OCI-LY7 (cell line): ENCODE results near the gene CDKAL1. TPM values are rescaled to one million over a fixed set of nuclear protein-coding genes. Genes with fewer than 3 reads are reported as not detected.

Experiments used
- BruUV-seq: library from RNA; stranded (reverse); fragments of 400-500 nt; replicated peaks from 2 replicates; lab custom pipeline; 2021; lab: Mats Ljungman, UMichigan
- CTCF ChIA-PET: fragments of 300-600 bp; sonication (Branson Sonifier 250); formaldehyde crosslinking; loops from one replicate; lab custom pipeline; 2022; ENCODE audit warnings: antibody characterized with exemption; ENCODE audit not compliant: unreplicated experiment; lab: Charles Lee
- POLR2A ChIA-PET: fragments of 300-600 bp; sonication (Branson Sonifier 250); formaldehyde crosslinking; loops from one replicate; lab custom pipeline; 2022; ENCODE audit warnings: antibody characterized with exemption; lab: Charles Lee
- DNase-seq: peaks from one replicate; pipeline ENCODE4 v3.0.0-alpha.2; 2015; ENCODE audit warnings: low spot score
- H2AFZ ChIP-seq: fragments of 200-600 bp; sonication (generic), shearing (Covaris generic); 2 replicates; pipeline ENCODE4 v1.6.1; 2014; ENCODE audit warnings: mild to moderate bottlenecking, antibody characterized with exemption, low read length, moderate library complexity
- H3K27ac ChIP-seq: fragments of 200-600 bp; sonication (generic); 2 replicates; pipeline ENCODE4 v1.5.1; 2014; ENCODE audit warnings: mixed run types, low read depth, mild to moderate bottlenecking, moderate library complexity, low read length, inconsistent platforms; ENCODE audit not compliant: poor library complexity, severe bottlenecking
- H3K36me3 ChIP-seq: fragments of 200-600 bp; sonication (generic); 2 replicates; pipeline ENCODE4 v1.6.1; 2014; ENCODE audit warnings: mild to moderate bottlenecking, antibody characterized with exemption, low read length, moderate library complexity, mixed read lengths; ENCODE audit not compliant: insufficient read depth
- H3K4me1 ChIP-seq: fragments of 200-600 bp; sonication (generic); 2 replicates; pipeline ENCODE4 v1.5.1; 2014; ENCODE audit warnings: mild to moderate bottlenecking, low read length; ENCODE audit not compliant: insufficient read depth, poor library complexity, severe bottlenecking
- H3K4me2 ChIP-seq: fragments of 200-600 bp; sonication (generic); 2 replicates; pipeline ENCODE4 v1.6.1; 2014; ENCODE audit warnings: mild to moderate bottlenecking, low read length
- H3K4me3 ChIP-seq: fragments of 200-600 bp; sonication (generic); 2 replicates; pipeline ENCODE4 v1.5.1; 2014; ENCODE audit warnings: mild to moderate bottlenecking, low read depth, low read length; ENCODE audit not compliant: poor library complexity, severe bottlenecking
- H3K79me2 ChIP-seq: fragments of 200-600 bp; sonication (generic); 2 replicates; pipeline ENCODE4 v1.6.1; 2016; ENCODE audit warnings: low read depth, mild to moderate bottlenecking, low read length, moderate library complexity, mixed read lengths; ENCODE audit not compliant: insufficient read depth
- H3K9me2 ChIP-seq: fragments of 200-600 bp; sonication (generic); 2 replicates; pipeline ENCODE4 v1.6.1; 2016; ENCODE audit warnings: mild to moderate bottlenecking, low read length, mixed read lengths; ENCODE audit not compliant: insufficient read depth
- H3K9me3 ChIP-seq: fragments of 200-600 bp; sonication (generic); 2 replicates; pipeline ENCODE4 v1.6.1; 2014; ENCODE audit warnings: mild to moderate bottlenecking, mixed run types, low read length, mixed read lengths
- H4K20me1 ChIP-seq: fragments of 200-600 bp; sonication (generic); 2 replicates; pipeline ENCODE4 v1.6.1; 2014; ENCODE audit warnings: mild to moderate bottlenecking, antibody characterized with exemption, low read length, moderate library complexity, mixed read lengths; ENCODE audit not compliant: insufficient read depth
- CTCF ChIP-seq: fragments of 200-600 bp; sonication (generic); conservative IDR thresholded peaks from 2 replicates; pipeline ENCODE4 v1.5.1; 2014; ENCODE audit warnings: mild to moderate bottlenecking, antibody characterized with exemption, low read length, moderate library complexity, mixed read lengths
- EZH2phosphoT487 ChIP-seq: fragments of 200-600 bp; sonication (generic); IDR thresholded peaks from 2 replicates; pipeline ENCODE4 v1.6.1; 2018; ENCODE audit warnings: low read depth, borderline replicate concordance, mild to moderate bottlenecking, mixed run types, antibody characterized with exemption, low read length, moderate library complexity, mixed read lengths
- intact Hi-C: fragments of 100-400 bp; cut with micrococcal nuclease; formaldehyde crosslinking; loops from one replicate; pipeline ENCODE4 v1.10.0; 2022; ENCODE audit not compliant: unreplicated experiment
- total RNA-seq, 2 experiments: library from RNA; depleted of rRNA in 1 of 2; stranded (reverse); fragments of >200 nt in 1 of 2; shearing (Covaris generic) in 1 of 2; gene quantifications; 2 replicates each; pipeline ENCODE4 v1.2.3, GENCODE V29; 2014 to 2022

CDKAL1 gene
- total RNA-seq, 2 experiments from 2014 or later: 19.9 to 21.1 TPM

GRCh38 chr6:20846602-20847028 lies 312.4 kb downstream of the CDKAL1 start:
- ChIA-PET CTCF (no interaction called here), POLR2A (interaction anchor here (0.6 kb wide), 1 partner anchor 416 kb away, joined by 3 read pairs; no protein-coding TSS in a partner anchor)
- no peaks in the 10 kb centered on the region for H3K9me2 ChIP-seq
- no peaks in the 10 kb centered on the region for H3K9me3 ChIP-seq
- no peaks in the 10 kb centered on the region for H3K79me2 ChIP-seq
- no peak overlapping the region for H3K4me2 ChIP-seq
- H3K27ac ChIP-seq: no peak overlapping the region
- no peak overlapping the region for H2AFZ ChIP-seq
- H4K20me1 ChIP-seq: no peaks in the 10 kb centered on the region
- peak; percentile 2 for DNase-seq
- no peak overlapping the region for H3K4me3 ChIP-seq
- intact Hi-C loops: no loop called here
- H3K4me1 ChIP-seq: no peaks in the 10 kb centered on the region
- TF ChIP-seq EZH2phosphoT487 (no peak), CTCF (no peak)
- BruUV-seq: no TSS peak
- no peaks in the 10 kb centered on the region for H3K36me3 ChIP-seq

- Histone ChIP-seq H3K27ac (no peak overlapping the region), H3K79me2 (no peaks in the 10 kb centered on the region), H3K36me3 (no peaks in the 10 kb centered on the region), H3K4me2 (no peak overlapping the region), H3K4me3 (no peak overlapping the region), H4K20me1 (no peaks in the 10 kb centered on the region), H3K9me2 (no peaks in the 10 kb centered on the region), H3K4me1 (no peaks in the 10 kb centered on the region), H3K9me3 (no peaks in the 10 kb centered on the region), H2AFZ (no peak overlapping the region)
- ChIA-PET POLR2A (interaction anchor here (0.6 to 1.1 kb wide), 5 partner anchors 26 to 729 kb away, joined by 3 to 4 read pairs (median 4); no protein-coding TSS in a partner anchor), CTCF (no interaction called here)
- BruUV-seq: no TSS peak
- intact Hi-C loops: no loop called here
- DNase-seq: no peak
- no peak for TF ChIP-seq CTCF
- TF ChIP-seq EZH2phosphoT487: no peak
These were observed 313.6 kb downstream of the CDKAL1 start for GRCh38 chr6:20847904-20848303.

GRCh38 chr6:20850686-20851416 lies 316.6 kb downstream of the CDKAL1 start:
- no peak overlapping the region for H3K27ac ChIP-seq
- BruUV-seq: no TSS peak

More at GRCh38 chr6:20850686-20851416, 316.6 kb downstream of the CDKAL1 start:
- CTCF ChIA-PET: no interaction called here
- Histone ChIP-seq H3K4me2 (no peak overlapping the region), H3K79me2 (no peaks in the 10 kb centered on the region), H3K9me2 (no peaks in the 10 kb centered on the region), H3K36me3 (no peaks in the 10 kb centered on the region), H3K9me3 (no peaks in the 10 kb centered on the region), H3K4me1 (no peaks in the 10 kb centered on the region), H3K4me3 (no peak overlapping the region), H2AFZ (no peak overlapping the region), H4K20me1 (no peaks in the 10 kb centered on the region)
- no peak for DNase-seq
- intact Hi-C loops: no loop called here
- TF ChIP-seq CTCF (no peak), EZH2phosphoT487 (no peak)
- POLR2A ChIA-PET: interaction anchor here (0.5 to 1.0 kb wide), 2 partner anchors 32 to 303 kb away, joined by 3 read pairs; no protein-coding TSS in a partner anchor
